Fibroblast of skin of scalp (primary cell): Measurements from ENCODE around the gene C19orf33. TPM values are rescaled to one million over a fixed set of nuclear protein-coding genes. Genes with fewer than 3 reads are reported as not detected.

ENCODE experiments used
- DNase-seq: peaks from one replicate; pipeline ENCODE4 v3.0.0-alpha.2; 2013
- polyA plus RNA-seq, 2 experiments: library from polyadenylated mRNA; unstranded; fragments of 120-200 nt; gene quantifications; one replicate each; pipeline ENCODE4 v1.2.1, GENCODE V29; 2013; ENCODE audit not compliant: insufficient read length in 2 of 2

C19orf33 gene
- polyA plus RNA-seq (2013, experiment 1 of 2; ENCODE audit: insufficient read length): 0.42 TPM
- 0.86 TPM for polyA plus RNA-seq (2013, experiment 2 of 2; ENCODE audit: insufficient read length)

GRCh38 chr19:38303517-38304351 lies at the start of gene C19orf33:
C19orf33 (plus strand) TSS chr19:38304251; CDS start chr19:38304262, 11 bp downstream.
- DNase-seq: no peak

- peak; percentile 36 for DNase-seq
These were observed 48.6 kb upstream of the C19orf33 start for GRCh38 chr19:38255383-38256014.

- peak; percentile 35 for DNase-seq
These were observed 42.1 kb upstream of the C19orf33 start for GRCh38 chr19:38261942-38262341.

GRCh38 chr19:38262585-38263268 lies 41.3 kb upstream of the C19orf33 start:
- DNase-seq: no peak

GRCh38 chr19:38263689-38264485 lies 40.2 kb upstream of the C19orf33 start:
- DNase-seq: peak; percentile 94

GRCh38 chr19:38264486-38265212 lies 39.4 kb upstream of the C19orf33 start, which contains the start of gene SPINT2:
SPINT2 (plus strand) TSS chr19:38264573; CDS start chr19:38264893, 320 bp downstream.
- DNase-seq: no peak

GRCh38 chr19:38265213-38265861 lies 38.7 kb upstream of the C19orf33 start:
- no peak for DNase-seq

GRCh38 chr19:38265921-38266429 lies 38.1 kb upstream of the C19orf33 start:
- no peak for DNase-seq

GRCh38 chr19:38266981-38267597 lies 37.0 kb upstream of the C19orf33 start:
- peak; percentile 35 for DNase-seq

- no peak for DNase-seq
These were observed 36.1 kb upstream of the C19orf33 start for GRCh38 chr19:38267761-38268483.

- no peak for DNase-seq
These were observed 35.5 kb upstream of the C19orf33 start for GRCh38 chr19:38268539-38268938.

GRCh38 chr19:38270587-38271167 lies 33.4 kb upstream of the C19orf33 start:
- peak; percentile 79 for DNase-seq

- DNase-seq: no peak
These were observed 30.6 kb upstream of the C19orf33 start for GRCh38 chr19:38273499-38273898.

- no peak for DNase-seq
These were observed 29.3 kb upstream of the C19orf33 start for GRCh38 chr19:38274739-38275138.

- DNase-seq: no peak
These were observed 27.0 kb upstream of the C19orf33 start for GRCh38 chr19:38276942-38277517.

GRCh38 chr19:38277549-38277948 lies 26.5 kb upstream of the C19orf33 start:
- no peak for DNase-seq

GRCh38 chr19:38277969-38278680 lies 25.9 kb upstream of the C19orf33 start:
- peak; percentile 91 for DNase-seq

- DNase-seq: no peak
These were observed 25.3 kb upstream of the C19orf33 start for GRCh38 chr19:38278751-38279150.
